ENCODE results near the gene CEMIP.
"Not testable (repeated sequence)": the region's sequence is repeated elsewhere in the genome, so short reads cannot be mapped to it uniquely, and the experiment has no call there.

CEMIP gene

DNA sequence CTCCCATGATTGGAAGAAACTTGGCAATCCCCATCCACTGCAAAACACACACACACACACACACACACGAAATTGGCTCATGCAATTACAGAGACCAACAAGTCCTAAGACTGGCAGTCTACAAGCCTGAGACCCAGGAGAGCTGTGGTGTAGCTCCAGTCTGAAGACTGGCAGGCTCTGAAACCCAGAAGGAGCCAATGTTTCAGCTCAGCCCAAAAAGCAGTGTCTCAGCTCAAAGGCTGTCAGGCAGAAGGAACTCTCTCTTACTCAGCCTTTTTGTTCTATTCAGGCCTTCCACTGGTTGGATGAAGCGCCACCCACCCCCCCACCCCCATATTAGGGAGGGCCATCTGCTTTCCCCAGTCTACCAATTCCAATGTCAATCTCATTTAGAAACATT lies 178.4 kb downstream of the CEMIP start:
- DNase-seq (ENCODE audit: low read depth) = no peak
- TF ChIP-seq, protein P1, sequence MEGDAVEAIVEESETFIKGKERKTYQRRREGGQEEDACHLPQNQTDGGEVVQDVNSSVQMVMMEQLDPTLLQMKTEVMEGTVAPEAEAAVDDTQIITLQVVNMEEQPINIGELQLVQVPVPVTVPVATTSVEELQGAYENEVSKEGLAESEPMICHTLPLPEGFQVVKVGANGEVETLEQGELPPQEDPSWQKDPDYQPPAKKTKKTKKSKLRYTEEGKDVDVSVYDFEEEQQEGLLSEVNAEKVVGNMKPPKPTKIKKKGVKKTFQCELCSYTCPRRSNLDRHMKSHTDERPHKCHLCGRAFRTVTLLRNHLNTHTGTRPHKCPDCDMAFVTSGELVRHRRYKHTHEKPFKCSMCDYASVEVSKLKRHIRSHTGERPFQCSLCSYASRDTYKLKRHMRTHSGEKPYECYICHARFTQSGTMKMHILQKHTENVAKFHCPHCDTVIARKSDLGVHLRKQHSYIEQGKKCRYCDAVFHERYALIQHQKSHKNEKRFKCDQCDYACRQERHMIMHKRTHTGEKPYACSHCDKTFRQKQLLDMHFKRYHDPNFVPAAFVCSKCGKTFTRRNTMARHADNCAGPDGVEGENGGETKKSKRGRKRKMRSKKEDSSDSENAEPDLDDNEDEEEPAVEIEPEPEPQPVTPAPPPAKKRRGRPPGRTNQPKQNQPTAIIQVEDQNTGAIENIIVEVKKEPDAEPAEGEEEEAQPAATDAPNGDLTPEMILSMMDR (conservative IDR thresholded peaks at IDR 0.05; ENCODE audit: control insufficient read depth, insufficient read depth, low read depth, low read length) = no peak
- no peak overlapping the region for H3K4me3 ChIP-seq (ENCODE audit: control insufficient read depth, low read depth, low read length)

DNA sequence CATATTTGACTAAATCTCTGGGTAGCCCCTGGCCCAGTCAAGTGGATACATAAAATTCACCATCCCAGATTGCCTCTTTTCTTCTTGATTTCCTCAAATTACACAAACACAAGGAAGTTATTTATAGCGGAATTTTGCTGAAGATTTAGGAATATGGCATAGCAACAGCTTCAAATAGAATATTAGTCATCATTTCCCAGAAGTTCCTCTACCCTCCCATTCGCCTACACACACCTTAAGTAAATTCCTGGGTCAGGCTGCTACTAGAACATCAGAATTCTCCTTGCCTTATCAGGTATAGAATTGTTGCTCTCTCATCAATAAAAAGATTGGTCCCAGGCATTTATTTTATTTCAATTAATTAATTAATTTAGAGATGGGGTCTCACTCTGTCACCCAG lies 178.8 kb downstream of the CEMIP start:
- no peak overlapping the region for H3K4me3 ChIP-seq (ENCODE audit: control insufficient read depth, low read depth, low read length)
- peak; percentile 33 for DNase-seq (ENCODE audit: low read depth)
- TF ChIP-seq, protein P1 (conservative IDR thresholded peaks at IDR 0.05; ENCODE audit: control insufficient read depth, insufficient read depth, low read depth, low read length) = no peak

DNA sequence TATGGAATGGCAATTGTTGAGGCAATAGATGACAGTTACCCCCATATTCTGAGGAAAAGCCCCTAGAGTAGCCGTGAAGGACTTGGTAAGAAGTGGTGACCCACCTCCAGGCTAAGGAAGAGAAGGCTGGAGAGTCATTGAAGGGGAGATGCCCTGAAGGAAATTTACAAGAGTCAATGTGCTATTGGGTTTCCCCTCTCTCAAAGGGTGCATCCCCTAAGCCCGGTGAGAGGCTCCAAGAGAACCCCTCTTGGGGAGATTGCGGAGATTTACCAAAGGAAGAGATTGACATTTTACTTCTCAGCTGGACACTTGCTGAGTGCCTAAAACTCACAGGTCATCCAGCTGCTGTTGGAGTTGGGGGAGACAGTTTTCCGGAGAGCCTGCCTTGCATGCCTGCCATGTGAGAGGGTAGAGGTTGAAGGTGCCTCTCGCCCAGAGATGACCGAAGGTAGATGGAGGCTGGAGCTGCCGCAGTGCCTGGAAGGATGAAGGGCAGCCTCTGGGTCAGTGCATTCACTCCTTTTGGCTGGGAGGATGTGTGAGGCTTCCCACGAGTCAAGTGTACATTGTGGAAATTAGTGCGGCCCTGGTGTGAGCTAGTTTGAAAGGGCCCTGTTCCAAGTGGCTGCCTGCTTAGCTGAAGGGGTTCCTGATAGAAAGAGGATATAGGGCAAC lies 179.8 kb downstream of the CEMIP start:
- H3K4me3 ChIP-seq (ENCODE audit: control insufficient read depth, low read depth, low read length) = no peak overlapping the region
- TF ChIP-seq, protein P1 (conservative IDR thresholded peaks at IDR 0.05; ENCODE audit: control insufficient read depth, insufficient read depth, low read depth, low read length) = no peak
- no peak for DNase-seq (ENCODE audit: low read depth)

DNA sequence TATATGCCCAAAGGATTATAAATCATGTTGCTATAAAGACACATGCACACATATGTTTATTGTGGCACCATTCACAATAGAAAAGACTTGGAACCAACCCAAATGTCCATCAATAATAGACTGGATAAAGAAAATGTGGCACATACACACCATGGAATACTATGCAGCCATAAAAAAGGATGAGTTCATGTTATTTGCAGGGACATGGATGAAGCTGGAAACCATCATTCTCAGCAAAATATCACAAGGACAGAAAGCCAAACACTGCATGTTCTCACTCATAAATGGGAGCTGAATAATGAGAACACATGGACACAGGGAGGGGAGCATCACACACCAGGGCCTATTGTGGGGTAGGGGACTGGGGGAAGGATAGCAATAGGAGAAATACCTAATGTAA lies 186.3 kb downstream of the CEMIP start:
- not testable (repeated sequence) for H3K4me3 ChIP-seq (ENCODE audit: control insufficient read depth, low read depth, low read length); DNase-seq (ENCODE audit: low read depth)

DNA sequence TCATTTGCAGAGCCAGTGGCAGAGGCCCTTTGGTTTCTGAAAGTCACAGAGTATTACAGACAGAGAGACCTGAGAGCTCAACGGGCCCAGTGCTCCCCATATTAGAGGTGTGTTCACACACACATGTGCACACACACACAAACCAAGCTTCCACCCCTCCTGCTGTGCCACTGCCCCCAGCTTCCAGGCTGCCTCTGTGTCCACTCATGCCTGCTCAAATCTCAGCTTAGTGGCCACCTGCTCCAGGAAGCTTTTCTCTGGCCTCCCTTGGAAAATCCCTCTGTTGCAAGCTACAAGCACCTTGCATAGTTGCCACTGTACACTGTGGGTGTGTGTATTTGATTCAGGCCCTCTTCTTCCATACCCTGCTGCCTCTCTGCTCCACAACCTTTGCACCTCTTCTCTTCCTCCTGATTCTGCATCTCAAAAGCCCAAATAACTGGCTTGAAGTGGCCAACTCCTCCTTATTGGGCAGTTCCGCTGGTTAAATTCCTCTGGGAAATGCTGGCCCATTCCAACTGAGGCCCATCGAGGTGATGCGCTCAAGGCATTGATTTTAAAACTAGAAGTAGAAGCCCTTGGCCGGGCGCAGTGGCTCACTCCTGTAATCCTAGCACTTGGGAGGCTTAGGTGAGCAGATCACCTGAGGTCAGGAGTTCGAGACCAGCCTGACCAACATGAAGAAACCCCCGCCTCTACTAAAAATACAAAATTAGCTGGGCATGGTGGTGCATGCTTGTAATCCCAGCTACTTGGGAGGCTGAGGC lies 187.4 kb downstream of the CEMIP start:
- no peak for DNase-seq (ENCODE audit: low read depth)
- TF ChIP-seq, protein P1 (conservative IDR thresholded peaks at IDR 0.05; ENCODE audit: control insufficient read depth, insufficient read depth, low read depth, low read length) = no peak
- no peak overlapping the region for H3K4me3 ChIP-seq (ENCODE audit: control insufficient read depth, low read depth, low read length)

DNA sequence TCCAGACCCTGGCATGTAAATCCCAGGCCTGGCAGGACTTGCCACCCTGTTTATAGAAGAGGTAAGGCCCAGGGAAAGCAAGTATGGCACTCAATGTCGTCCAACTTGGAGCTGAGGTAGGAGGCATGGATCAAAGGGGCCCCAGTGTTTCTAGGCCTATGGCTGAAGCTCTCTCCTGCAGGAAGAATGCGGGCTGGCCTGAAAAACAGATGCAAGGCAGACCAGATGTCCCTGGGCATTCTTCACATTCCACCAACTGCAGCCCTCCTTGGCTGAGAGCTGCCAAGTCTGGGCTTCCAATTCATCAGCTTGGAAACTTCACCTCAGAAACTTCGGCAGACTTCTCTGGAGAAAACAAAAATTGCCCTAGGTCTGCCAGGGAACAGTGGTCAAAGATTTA lies 188.3 kb downstream of the CEMIP start:
- no peak for DNase-seq (ENCODE audit: low read depth)
- H3K4me3 ChIP-seq (ENCODE audit: control insufficient read depth, low read depth, low read length) = no peak overlapping the region
- TF ChIP-seq, protein P1 (conservative IDR thresholded peaks at IDR 0.05; ENCODE audit: control insufficient read depth, insufficient read depth, low read depth, low read length) = no peak

DNA sequence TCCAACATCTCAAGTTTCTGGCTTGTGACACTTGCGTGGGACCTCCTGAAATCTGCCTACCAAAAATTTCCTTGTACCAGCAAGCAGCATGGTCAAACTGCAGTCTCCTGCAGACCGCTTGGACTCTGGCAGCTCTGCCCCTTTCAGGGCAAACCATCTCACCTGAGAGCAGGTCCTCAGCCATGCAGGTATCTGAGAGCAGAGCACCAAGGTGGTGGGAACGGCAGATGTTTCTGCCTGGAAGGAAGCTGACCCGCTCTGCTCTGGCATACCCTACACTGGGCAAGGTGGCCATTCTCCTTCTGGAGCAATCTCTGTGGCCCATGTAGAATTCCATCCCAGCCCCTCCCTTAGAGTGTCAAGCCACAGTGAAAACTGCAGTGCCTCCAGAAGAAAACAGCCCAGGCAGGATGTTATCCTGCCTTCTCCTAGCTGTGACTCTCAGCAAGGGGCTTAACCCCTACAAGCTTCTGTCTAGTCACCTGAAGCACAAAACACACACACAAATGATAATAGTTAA lies 188.9 kb downstream of the CEMIP start:
- no peak for DNase-seq (ENCODE audit: low read depth)
- TF ChIP-seq, protein P1 (conservative IDR thresholded peaks at IDR 0.05; ENCODE audit: control insufficient read depth, insufficient read depth, low read depth, low read length) = no peak
- no peak overlapping the region for H3K4me3 ChIP-seq (ENCODE audit: control insufficient read depth, low read depth, low read length)
